Measurements from ENCODE around the gene AP3B2. TPM values are rescaled to one million over a fixed set of nuclear protein-coding genes. Genes with fewer than 3 reads are reported as not detected.

Gene AP3B2
- total RNA-seq, 1 experiment from 2014 or later = not detected

DNA sequence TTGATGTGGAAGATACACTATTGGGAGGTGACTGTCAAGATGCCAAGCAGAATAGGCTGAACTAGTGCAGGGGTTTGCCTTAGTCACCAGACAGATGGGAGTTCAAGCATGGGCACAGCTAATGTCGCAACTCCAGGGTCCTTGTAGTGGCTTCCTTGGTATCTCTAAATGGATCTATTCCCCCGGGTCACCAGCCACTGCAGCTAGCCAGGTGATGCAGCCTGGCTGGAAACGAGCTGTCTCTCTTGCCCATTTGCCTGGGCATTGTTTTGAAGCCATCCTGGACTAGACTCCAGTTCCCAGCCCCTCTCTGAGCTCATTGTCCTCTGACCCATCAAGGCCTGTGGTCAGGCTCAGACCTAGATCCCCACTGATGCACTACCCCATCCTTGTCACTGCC is 54.1 kb downstream of the AP3B2 start:
- no peaks in the 10 kb centered on the region for H3K9me2 ChIP-seq (ENCODE audit: insufficient read depth)
- H3K36me3 ChIP-seq (ENCODE audit: low read depth) = no peaks in the 10 kb centered on the region
- POLR2A ChIA-PET (ENCODE audit: unreplicated experiment) = no interaction called here
- no peak overlapping the region for H3K4me2 ChIP-seq
- no peaks in the 10 kb centered on the region for H3K9me3 ChIP-seq (ENCODE audit: insufficient read depth, low read depth)
- CTCF ChIA-PET = no interaction called here
- H3K79me2 ChIP-seq (ENCODE audit: low read depth) = no peaks in the 10 kb centered on the region
- DNase-seq = no peak
- no peak overlapping the region for H3K4me3 ChIP-seq
- H3F3A ChIP-seq (ENCODE audit: insufficient read depth, low read depth) = no peaks in the 10 kb centered on the region
- no peaks in the 10 kb centered on the region for H4K20me1 ChIP-seq (ENCODE audit: insufficient read depth)
- H3K27ac ChIP-seq = no peak overlapping the region
- no peak overlapping the region for H2AFZ ChIP-seq
- no TSS peak for BruUV-seq (replicated peaks)
- H3K27me3 ChIP-seq (ENCODE audit: insufficient read depth, low read depth) = peaks cover 58% of the 10 kb centered on the region
- TF ChIP-seq, protein P1, sequence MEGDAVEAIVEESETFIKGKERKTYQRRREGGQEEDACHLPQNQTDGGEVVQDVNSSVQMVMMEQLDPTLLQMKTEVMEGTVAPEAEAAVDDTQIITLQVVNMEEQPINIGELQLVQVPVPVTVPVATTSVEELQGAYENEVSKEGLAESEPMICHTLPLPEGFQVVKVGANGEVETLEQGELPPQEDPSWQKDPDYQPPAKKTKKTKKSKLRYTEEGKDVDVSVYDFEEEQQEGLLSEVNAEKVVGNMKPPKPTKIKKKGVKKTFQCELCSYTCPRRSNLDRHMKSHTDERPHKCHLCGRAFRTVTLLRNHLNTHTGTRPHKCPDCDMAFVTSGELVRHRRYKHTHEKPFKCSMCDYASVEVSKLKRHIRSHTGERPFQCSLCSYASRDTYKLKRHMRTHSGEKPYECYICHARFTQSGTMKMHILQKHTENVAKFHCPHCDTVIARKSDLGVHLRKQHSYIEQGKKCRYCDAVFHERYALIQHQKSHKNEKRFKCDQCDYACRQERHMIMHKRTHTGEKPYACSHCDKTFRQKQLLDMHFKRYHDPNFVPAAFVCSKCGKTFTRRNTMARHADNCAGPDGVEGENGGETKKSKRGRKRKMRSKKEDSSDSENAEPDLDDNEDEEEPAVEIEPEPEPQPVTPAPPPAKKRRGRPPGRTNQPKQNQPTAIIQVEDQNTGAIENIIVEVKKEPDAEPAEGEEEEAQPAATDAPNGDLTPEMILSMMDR (conservative IDR thresholded peaks at IDR 0.05) = no peak
- no peak for TF ChIP-seq EZH2 (IDR thresholded peaks at IDR 0.05; ENCODE audit: low read depth)
- intact Hi-C loops (cut with micrococcal nuclease; ENCODE audit: unreplicated experiment) = no loop called here
- no peaks in the 10 kb centered on the region for H3K4me1 ChIP-seq (replicated peaks; ENCODE audit: insufficient read depth)

DNA sequence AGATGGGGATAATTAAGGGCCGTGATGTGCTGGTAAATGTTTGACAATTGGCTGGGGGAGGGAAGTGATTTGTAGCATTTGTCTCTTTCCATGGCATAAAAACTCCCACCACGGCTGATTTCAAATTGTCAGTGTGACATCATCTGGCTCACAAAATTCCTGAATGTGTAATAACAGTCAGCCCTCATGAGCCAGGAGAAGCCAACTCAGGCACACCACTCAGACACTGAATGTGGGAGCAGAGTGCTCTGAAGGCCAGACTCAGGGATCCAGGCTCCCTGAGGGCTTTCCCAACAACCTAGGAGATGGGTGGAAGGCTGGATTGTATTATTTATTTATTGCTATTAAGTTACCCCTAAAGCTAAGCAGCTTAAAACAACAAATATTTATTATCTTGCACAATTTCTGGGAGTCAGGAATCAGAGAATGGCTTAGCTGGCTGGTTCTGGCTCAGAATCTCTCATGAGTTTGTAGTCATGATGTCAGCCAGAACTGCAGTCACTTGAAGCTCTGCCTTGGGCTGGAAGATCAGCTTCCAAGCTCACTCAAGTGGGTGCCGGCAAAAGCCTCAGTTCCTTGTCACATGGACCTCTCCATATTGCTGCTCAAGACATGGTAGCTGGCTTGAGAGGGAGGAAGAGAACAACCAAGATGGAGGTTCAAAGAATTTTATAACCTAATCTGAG is 56.0 kb downstream of the AP3B2 start:
- no peaks in the 10 kb centered on the region for H4K20me1 ChIP-seq (ENCODE audit: insufficient read depth)
- no TSS peak for BruUV-seq (replicated peaks)
- no peaks in the 10 kb centered on the region for H3K36me3 ChIP-seq (ENCODE audit: low read depth)
- H3K9me3 ChIP-seq (ENCODE audit: insufficient read depth, low read depth) = no peaks in the 10 kb centered on the region
- CTCF ChIA-PET = no interaction called here
- H3K9me2 ChIP-seq (ENCODE audit: insufficient read depth) = no peaks in the 10 kb centered on the region
- no peak overlapping the region for H3K4me2 ChIP-seq
- H2AFZ ChIP-seq = no peak overlapping the region
- H3K27ac ChIP-seq = no peak overlapping the region
- H3K4me3 ChIP-seq = no peak overlapping the region
- intact Hi-C loops (cut with micrococcal nuclease; ENCODE audit: unreplicated experiment) = no loop called here
- H3K4me1 ChIP-seq (replicated peaks; ENCODE audit: insufficient read depth) = no peaks in the 10 kb centered on the region
- POLR2A ChIA-PET (ENCODE audit: unreplicated experiment) = no interaction called here
- DNase-seq = no peak
- TF ChIP-seq, protein P1 (conservative IDR thresholded peaks at IDR 0.05) = no peak
- TF ChIP-seq EZH2 (IDR thresholded peaks at IDR 0.05; ENCODE audit: low read depth) = no peak
- no peaks in the 10 kb centered on the region for H3F3A ChIP-seq (ENCODE audit: insufficient read depth, low read depth)
- peaks cover 62% of the 10 kb centered on the region for H3K27me3 ChIP-seq (ENCODE audit: insufficient read depth, low read depth)
- H3K79me2 ChIP-seq (ENCODE audit: low read depth) = no peaks in the 10 kb centered on the region

DNA sequence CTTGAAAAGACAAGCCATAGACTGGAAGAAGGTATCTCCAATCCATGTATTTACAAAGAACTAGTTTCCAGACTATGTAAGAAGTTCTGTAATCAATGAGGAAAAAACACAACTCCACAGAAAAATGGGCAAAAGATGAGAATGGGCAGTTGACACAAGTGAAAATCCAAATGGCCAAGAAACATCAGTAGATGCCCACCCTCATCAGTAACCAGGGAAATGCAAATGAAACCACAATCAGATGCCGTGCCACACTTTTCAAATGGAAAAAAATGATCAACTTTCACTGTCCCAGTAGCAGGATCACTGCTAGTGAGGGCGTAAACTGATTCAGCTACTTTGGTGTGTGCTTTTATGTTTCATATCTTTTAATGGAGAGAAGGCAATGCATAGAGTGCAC is 58.0 kb downstream of the AP3B2 start:
- intact Hi-C loops (cut with micrococcal nuclease; ENCODE audit: unreplicated experiment) = no loop called here
- BruUV-seq (replicated peaks) = no TSS peak
- no peaks in the 10 kb centered on the region for H3K9me2 ChIP-seq (ENCODE audit: insufficient read depth)
- no peaks in the 10 kb centered on the region for H3F3A ChIP-seq (ENCODE audit: insufficient read depth, low read depth)
- H3K36me3 ChIP-seq (ENCODE audit: low read depth) = no peaks in the 10 kb centered on the region
- DNase-seq = no peak
- no peaks in the 10 kb centered on the region for H3K4me1 ChIP-seq (replicated peaks; ENCODE audit: insufficient read depth)
- H4K20me1 ChIP-seq (ENCODE audit: insufficient read depth) = no peaks in the 10 kb centered on the region
- CTCF ChIA-PET = no interaction called here
- no peak overlapping the region for H3K4me2 ChIP-seq
- H3K27ac ChIP-seq = no peak overlapping the region
- no peak overlapping the region for H3K4me3 ChIP-seq
- H3K9me3 ChIP-seq (ENCODE audit: insufficient read depth, low read depth) = no peaks in the 10 kb centered on the region
- no peaks in the 10 kb centered on the region for H3K79me2 ChIP-seq (ENCODE audit: low read depth)
- TF ChIP-seq EZH2 (IDR thresholded peaks at IDR 0.05; ENCODE audit: low read depth) = no peak
- TF ChIP-seq, protein P1 (conservative IDR thresholded peaks at IDR 0.05) = no peak
- no peak overlapping the region for H2AFZ ChIP-seq
- peaks cover 50% of the 10 kb centered on the region for H3K27me3 ChIP-seq (ENCODE audit: insufficient read depth, low read depth)
- POLR2A ChIA-PET (ENCODE audit: unreplicated experiment) = no interaction called here

All from PC-9 (cell line).